ENCODE data around the gene IGSF10. TPM values are rescaled to one million over a fixed set of nuclear protein-coding genes. Genes with fewer than 3 reads are reported as not detected.
"Not testable (repeated sequence)": the region's sequence is repeated elsewhere in the genome, so short reads cannot be mapped to it uniquely, and the experiment has no call there.

IGSF10 gene
- 0.24 TPM in 1 of 2 replicates, not detected in the other for total RNA-seq (2014; rRNA removed; shearing (Covaris generic))

DNA sequence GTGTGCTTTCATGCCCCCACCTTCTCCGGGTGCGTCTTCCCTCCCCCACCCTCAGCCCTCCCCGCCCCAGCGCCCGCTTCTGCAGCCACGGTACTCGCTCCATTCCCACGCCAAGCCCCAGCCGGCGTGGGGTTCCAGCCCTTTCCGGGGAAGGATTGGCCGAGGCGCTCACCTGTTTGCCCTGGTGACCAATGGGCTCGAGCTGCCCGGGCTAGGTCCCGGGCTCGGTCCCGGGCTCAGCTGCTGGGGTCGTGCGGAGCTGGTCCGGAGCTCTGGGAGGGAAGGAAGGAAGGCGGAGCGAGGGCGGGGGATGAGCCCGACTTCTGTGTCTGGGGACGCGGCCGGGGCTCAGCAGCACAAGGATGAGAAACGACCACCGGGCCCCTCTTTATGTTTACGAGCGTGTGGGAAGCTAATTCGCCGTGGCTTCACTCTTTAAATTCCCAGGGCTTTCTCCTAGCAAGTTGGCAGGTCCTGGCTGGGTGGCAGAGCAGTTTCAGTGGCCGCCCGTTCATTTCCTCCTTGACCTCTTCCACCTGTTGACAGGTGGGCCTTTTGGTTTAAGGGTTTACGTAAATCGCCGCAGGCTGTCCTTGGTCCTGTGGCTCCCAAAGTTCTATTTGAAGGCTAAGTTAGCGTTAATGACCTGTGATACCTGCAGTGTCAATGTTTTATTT, at the start of gene IGSF10:
Gene IGSF10 (minus strand): TSS at position 288 of the 677 bp plus-strand sequence. CDS start 2,352 bp downstream, outside the sequence.
- H3K4me3 ChIP-seq = peak within 1 kb of the TSS; percentile 22
- DNase-seq (ENCODE audit: low read depth in 1 of 2, low spot score in 2 of 2) = no peak

DNA sequence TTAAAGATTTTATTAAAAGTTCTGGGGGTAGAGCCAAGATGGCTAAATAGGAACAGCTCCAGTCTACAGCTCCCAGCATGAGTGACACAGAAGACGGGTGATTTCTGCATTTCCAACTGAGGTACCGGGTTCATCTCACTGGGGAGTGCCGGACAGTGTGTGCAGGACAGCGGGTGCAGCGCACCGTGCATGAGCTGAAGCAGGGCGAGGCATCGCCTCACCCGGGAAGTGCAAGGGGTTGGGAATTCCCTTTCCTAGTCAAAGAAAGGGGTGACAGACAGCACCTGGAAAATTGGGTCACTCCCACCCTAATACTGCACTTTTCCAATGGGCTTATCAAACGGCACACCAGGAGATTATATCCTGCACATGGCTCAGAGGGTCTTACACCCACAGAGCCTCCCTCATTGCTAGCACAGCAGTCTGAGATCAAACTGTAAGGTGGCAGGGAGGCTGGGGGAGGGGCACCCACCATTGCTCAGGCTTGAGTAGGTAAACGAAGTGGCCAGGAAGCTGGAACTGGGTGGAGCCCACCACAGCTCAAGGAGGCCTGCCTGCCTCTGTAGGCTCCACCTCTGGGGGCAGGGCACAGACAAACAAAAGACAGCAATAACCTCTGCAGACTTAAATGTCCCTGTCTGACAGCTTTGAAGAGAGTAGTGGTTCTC, 48.7 kb upstream of the IGSF10 start:
- H3K27me3 ChIP-seq (replicated peaks); H3K27ac ChIP-seq; H3K4me1 ChIP-seq (replicated peaks); H3K36me3 ChIP-seq; DNase-seq (ENCODE audit: low read depth in 1 of 2, low spot score in 2 of 2); H3K9me3 ChIP-seq (replicated peaks); H3K4me3 ChIP-seq: not testable (repeated sequence)

More for the DNA sequence above, at the start of gene IGSF10:
- no peak within 1 kb of the TSS for H3K27ac ChIP-seq
- peaks cover 21% of the 10 kb centered on the region for H3K27me3 ChIP-seq (replicated peaks)
- H3K9me3 ChIP-seq (replicated peaks) = no peaks in the 10 kb centered on the region
- no peaks in the 10 kb centered on the region for H3K36me3 ChIP-seq
- H3K4me1 ChIP-seq (replicated peaks) = no peaks in the 10 kb centered on the region

DNA sequence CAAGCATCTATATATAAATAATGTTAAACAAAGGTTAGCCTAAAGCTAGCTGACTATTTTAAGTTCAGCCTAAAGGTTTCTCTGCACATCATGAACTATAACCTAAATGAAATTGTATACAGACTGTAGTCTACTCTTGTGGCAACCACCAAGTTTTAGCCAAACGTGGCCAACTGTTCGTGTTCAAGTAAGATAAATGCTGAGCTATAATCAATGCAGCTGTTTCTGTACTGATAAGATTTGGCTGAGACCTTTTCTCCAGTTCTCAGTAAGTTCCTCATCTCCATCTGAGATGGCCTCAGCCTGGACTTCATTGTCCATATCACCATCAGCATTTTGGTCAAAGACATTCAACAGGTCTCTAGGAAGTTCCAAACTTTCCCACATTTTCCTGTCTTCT, 43.7 kb upstream of the IGSF10 start:
- DNase-seq (ENCODE audit: low read depth in 1 of 2, low spot score in 2 of 2) = no peak
- Histone ChIP-seq H3K36me3 (no peaks in the 10 kb centered on the region), H3K27ac (no peak overlapping the region), H3K4me3 (no peak overlapping the region), H3K9me3 (replicated peaks) (no peaks in the 10 kb centered on the region), H3K27me3 (replicated peaks) (no peaks in the 10 kb centered on the region), H3K4me1 (replicated peaks) (no peaks in the 10 kb centered on the region)

DNA sequence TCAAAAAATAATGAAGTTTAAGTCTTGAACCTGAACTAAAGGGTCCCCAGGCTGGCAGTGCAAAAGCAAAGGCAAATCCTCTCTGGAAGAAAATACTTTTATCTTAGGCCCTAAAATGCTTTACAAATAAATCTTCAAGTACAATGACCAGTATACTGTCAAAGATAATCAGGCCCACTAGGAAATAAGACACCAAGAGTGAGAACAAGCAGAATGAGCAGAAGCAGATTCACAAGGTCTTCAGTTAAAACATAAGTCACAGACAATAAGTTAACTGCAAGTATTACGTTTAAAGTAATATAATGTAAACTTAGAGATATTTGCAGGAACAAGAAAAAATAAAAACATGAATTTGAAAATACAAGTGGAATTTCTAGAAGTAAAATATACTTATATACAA, 42.2 kb upstream of the IGSF10 start:
- Histone ChIP-seq H3K27ac (no peak overlapping the region), H3K4me1 (replicated peaks) (no peaks in the 10 kb centered on the region), H3K36me3 (no peaks in the 10 kb centered on the region), H3K4me3 (no peak overlapping the region), H3K9me3 (replicated peaks) (no peaks in the 10 kb centered on the region), H3K27me3 (replicated peaks) (no peaks in the 10 kb centered on the region)
- no peak for DNase-seq (ENCODE audit: low read depth in 1 of 2, low spot score in 2 of 2)

GRCh38 chr3:151501923-151502632, 41.2 kb upstream of the IGSF10 start:
- H3K4me1 ChIP-seq (replicated peaks) = no peaks in the 10 kb centered on the region
- no peak for DNase-seq (ENCODE audit: low read depth in 1 of 2, low spot score in 2 of 2)
- H3K9me3 ChIP-seq (replicated peaks) = no peaks in the 10 kb centered on the region
- no peaks in the 10 kb centered on the region for H3K27me3 ChIP-seq (replicated peaks)
- H3K36me3 ChIP-seq = no peaks in the 10 kb centered on the region
- H3K27ac ChIP-seq = no peak overlapping the region
- H3K4me3 ChIP-seq = no peak overlapping the region

DNA sequence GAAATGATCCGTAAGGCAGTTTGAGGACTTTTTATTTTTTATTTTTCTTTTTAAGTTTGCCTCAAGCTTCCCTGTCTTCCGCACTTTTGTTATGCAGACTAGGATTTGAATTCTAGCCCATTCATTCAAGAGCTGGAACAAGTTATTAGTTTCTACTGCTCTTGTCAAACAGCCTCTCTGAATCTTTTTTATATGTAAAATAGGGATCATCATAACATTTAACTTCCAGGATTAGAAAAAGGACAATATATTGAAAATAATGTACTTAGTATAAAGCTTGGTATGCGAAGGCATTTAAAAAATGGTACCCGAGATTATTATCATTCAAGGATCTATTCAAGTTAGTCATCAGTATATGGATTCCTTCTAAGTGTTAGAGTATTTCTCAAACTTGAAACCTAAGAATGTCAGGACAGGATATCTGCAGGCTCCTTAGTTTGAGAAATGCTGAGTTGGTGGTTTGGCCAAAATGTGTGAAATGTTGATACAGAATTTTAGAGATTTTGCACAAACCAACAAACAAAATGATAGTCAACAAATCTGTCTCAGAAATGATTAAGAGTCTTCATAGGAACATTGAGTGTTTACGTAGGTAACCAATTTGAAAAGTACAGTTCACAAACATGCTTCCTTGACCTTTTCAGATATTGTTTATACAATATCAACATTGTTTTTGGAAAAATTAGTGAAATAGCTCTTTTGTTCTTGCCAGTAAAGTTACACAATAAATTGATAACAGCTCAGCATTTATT, 40.5 kb upstream of the IGSF10 start:
- Histone ChIP-seq H3K4me3 (no peak overlapping the region), H3K27me3 (replicated peaks) (no peaks in the 10 kb centered on the region), H3K4me1 (replicated peaks) (no peaks in the 10 kb centered on the region), H3K36me3 (no peaks in the 10 kb centered on the region), H3K9me3 (replicated peaks) (no peaks in the 10 kb centered on the region), H3K27ac (no peak overlapping the region)
- DNase-seq (ENCODE audit: low read depth in 1 of 2, low spot score in 2 of 2) = no peak

- Histone ChIP-seq H3K27ac (no peak overlapping the region), H3K4me1 (replicated peaks) (no peaks in the 10 kb centered on the region), H3K9me3 (replicated peaks) (no peaks in the 10 kb centered on the region), H3K4me3 (no peak overlapping the region), H3K36me3 (no peaks in the 10 kb centered on the region), H3K27me3 (replicated peaks) (no peaks in the 10 kb centered on the region)
- no peak for DNase-seq (ENCODE audit: low read depth in 1 of 2, low spot score in 2 of 2)
Measured at GRCh38 chr3:151499168-151499567, 38.3 kb upstream of the IGSF10 start.

DNA sequence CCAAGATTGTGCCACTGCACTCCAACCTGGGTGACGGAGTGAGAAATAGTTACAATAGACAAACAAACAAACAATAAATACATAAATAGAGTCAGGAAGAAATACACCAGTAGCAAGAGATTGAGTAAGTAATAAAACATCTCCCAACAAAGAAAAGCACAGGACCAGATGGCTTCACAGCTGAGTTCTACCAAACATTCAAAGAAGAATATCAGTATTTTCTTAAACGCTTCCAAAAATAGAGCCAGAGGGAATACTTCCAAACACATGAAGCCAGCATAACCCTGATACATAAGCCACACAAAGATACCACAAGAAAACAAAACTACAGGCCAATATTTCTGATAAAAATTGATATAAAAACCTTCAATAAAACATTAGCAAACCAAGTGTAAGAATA, 30.7 kb upstream of the IGSF10 start:
- H3K4me1 ChIP-seq (replicated peaks) = no peaks in the 10 kb centered on the region

GRCh38 chr3:151487833-151488232, 27.0 kb upstream of the IGSF10 start:
- H3K36me3 ChIP-seq; H3K4me3 ChIP-seq; DNase-seq (ENCODE audit: low read depth in 1 of 2, low spot score in 2 of 2); H3K27me3 ChIP-seq (replicated peaks); H3K27ac ChIP-seq; H3K9me3 ChIP-seq (replicated peaks); H3K4me1 ChIP-seq (replicated peaks): not testable (repeated sequence)

More for the DNA sequence above, 30.7 kb upstream of the IGSF10 start:
- no peaks in the 10 kb centered on the region for H3K27me3 ChIP-seq (replicated peaks)
- H3K9me3 ChIP-seq (replicated peaks) = no peaks in the 10 kb centered on the region
- DNase-seq (ENCODE audit: low read depth in 1 of 2, low spot score in 2 of 2) = no peak
- no peak overlapping the region for H3K4me3 ChIP-seq
- H3K36me3 ChIP-seq = no peaks in the 10 kb centered on the region
- no peak overlapping the region for H3K27ac ChIP-seq

GRCh38 chr3:151483961-151484520, 23.2 kb upstream of the IGSF10 start:
- H3K9me3 ChIP-seq (replicated peaks) = no peaks in the 10 kb centered on the region
- H3K36me3 ChIP-seq = no peaks in the 10 kb centered on the region
- H3K27ac ChIP-seq = no peak overlapping the region
- no peak for DNase-seq (ENCODE audit: low read depth in 1 of 2, low spot score in 2 of 2)
- no peaks in the 10 kb centered on the region for H3K4me1 ChIP-seq (replicated peaks)
- no peaks in the 10 kb centered on the region for H3K27me3 ChIP-seq (replicated peaks)
- H3K4me3 ChIP-seq = no peak overlapping the region

DNA sequence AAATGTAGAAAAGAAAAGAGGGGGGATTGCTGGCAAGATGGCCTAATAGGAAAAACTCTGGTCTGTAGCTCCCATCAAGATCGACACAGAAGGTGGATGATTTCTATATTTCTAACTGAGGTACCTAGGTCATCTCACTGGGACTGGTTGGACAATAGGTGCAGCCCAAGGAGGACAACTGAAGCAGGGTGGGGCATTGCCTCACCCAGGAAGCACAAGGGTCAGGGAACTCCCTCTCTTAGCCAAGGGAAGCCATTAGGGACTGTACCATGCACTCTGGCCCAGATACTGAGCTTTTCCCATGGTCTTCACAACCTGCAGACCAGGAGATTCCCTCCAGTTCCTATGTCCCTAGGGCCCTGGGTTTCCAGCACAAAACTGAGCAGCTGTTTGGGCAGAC, 22.6 kb upstream of the IGSF10 start:
- no peak overlapping the region for H3K27ac ChIP-seq
- no peaks in the 10 kb centered on the region for H3K27me3 ChIP-seq (replicated peaks)
- H3K4me1 ChIP-seq (replicated peaks) = no peaks in the 10 kb centered on the region
- H3K4me3 ChIP-seq = no peak overlapping the region
- no peaks in the 10 kb centered on the region for H3K9me3 ChIP-seq (replicated peaks)
- no peak for DNase-seq (ENCODE audit: low read depth in 1 of 2, low spot score in 2 of 2)
- H3K36me3 ChIP-seq = no peaks in the 10 kb centered on the region

- Histone ChIP-seq H3K36me3 (no peaks in the 10 kb centered on the region), H3K4me1 (replicated peaks) (no peaks in the 10 kb centered on the region), H3K4me3 (no peak overlapping the region), H3K9me3 (replicated peaks) (no peaks in the 10 kb centered on the region), H3K27ac (no peak overlapping the region), H3K27me3 (replicated peaks) (no peaks in the 10 kb centered on the region)
- no peak for DNase-seq (ENCODE audit: low read depth in 1 of 2, low spot score in 2 of 2)
Measured at GRCh38 chr3:151480492-151480891, 19.6 kb upstream of the IGSF10 start.

DNA sequence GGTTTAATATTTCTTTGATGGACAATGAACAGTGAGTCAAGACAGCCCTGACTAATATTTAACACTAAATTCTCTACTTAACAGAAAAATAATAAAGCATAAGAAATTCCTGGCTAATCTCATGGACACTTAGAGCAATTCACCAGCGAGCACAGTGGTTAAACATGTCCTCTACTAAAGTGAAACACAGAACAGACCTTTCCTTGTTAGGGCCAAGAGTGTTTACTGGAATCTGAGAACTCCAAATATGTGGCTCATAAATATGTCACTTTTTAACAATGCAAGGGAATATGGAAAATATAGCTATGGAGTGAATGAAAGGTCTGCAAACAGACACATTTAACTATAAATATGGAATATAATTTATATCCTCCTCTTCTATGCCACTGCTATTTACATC, 18.6 kb upstream of the IGSF10 start:
- DNase-seq (ENCODE audit: low read depth in 1 of 2, low spot score in 2 of 2) = no peak
- no peaks in the 10 kb centered on the region for H3K27me3 ChIP-seq (replicated peaks)
- no peaks in the 10 kb centered on the region for H3K36me3 ChIP-seq
- H3K9me3 ChIP-seq (replicated peaks) = no peaks in the 10 kb centered on the region
- no peak overlapping the region for H3K4me3 ChIP-seq
- H3K4me1 ChIP-seq (replicated peaks) = no peaks in the 10 kb centered on the region
- no peak overlapping the region for H3K27ac ChIP-seq

Data from SJSA1 (cell line).